Epithelial cell of esophagus (primary cell): ENCODE measurements around the gene FOXN1.
A peak's percentile ranks its signal among the peaks of the same experiment; 100 is the strongest.

Experiments used
- DNase-seq: peaks from one replicate; pipeline ENCODE4 v3.0.0; 2010; ENCODE audit warnings: low read depth
- H3K4me3 ChIP-seq: 2 replicates; pipeline ENCODE4 v1.5.1; 2011; ENCODE audit warnings: mild to moderate bottlenecking, low read length, control low read depth
- CTCF ChIP-seq: IDR thresholded peaks from 2 replicates; pipeline ENCODE4 v1.5.1; 2011; ENCODE audit warnings: low read depth, mild to moderate bottlenecking, low read length, control low read depth, inconsistent platforms; ENCODE audit not compliant: insufficient read depth; ENCODE audit errors: missing control alignments

Gene FOXN1

GRCh38 chr17:28473542-28473941, 32.6 kb upstream of the FOXN1 start, which contains the start of gene SLC13A2:
Gene SLC13A2, plus strand, starts transcription at chr17:28473644. Its CDS starts 69 bp downstream, at chr17:28473713.
- DNase-seq, result no peak
- no peak within 1 kb of the TSS for H3K4me3 ChIP-seq
- peak; percentile 18 for TF ChIP-seq CTCF

- TF ChIP-seq CTCF, result no peak
- no peak for DNase-seq
- H3K4me3 ChIP-seq, result no peak overlapping the region
These were observed 32.0 kb upstream of the FOXN1 start for GRCh38 chr17:28474111-28474531.

GRCh38 chr17:28475151-28475900, 30.8 kb upstream of the FOXN1 start:
- no peak for DNase-seq
- TF ChIP-seq CTCF, result no peak

GRCh38 chr17:28476076-28476865, 29.9 kb upstream of the FOXN1 start:
- no peak for DNase-seq
- no peak for TF ChIP-seq CTCF
- H3K4me3 ChIP-seq, result no peak overlapping the region

More at GRCh38 chr17:28475151-28475900, 30.8 kb upstream of the FOXN1 start:
- no peak overlapping the region for H3K4me3 ChIP-seq

- TF ChIP-seq CTCF, result no peak
- H3K4me3 ChIP-seq, result no peak overlapping the region
- no peak for DNase-seq
These were observed 28.2 kb upstream of the FOXN1 start for GRCh38 chr17:28477928-28478327.

- no peak overlapping the region for H3K4me3 ChIP-seq
- TF ChIP-seq CTCF, result no peak
- peak; percentile 51 for DNase-seq
These were observed 27.2 kb upstream of the FOXN1 start for GRCh38 chr17:28478712-28479615.
